B cell (primary cell): ENCODE data around the gene FAM107B. TPM values are rescaled to one million over a fixed set of nuclear protein-coding genes. Genes with fewer than 3 reads are reported as not detected.

ENCODE experiments used
- ATAC-seq: fragments of 200-7000 bp; cut with Tn5 transposase; one replicate; pipeline ENCODE4 v1.10.0; 2021; ENCODE audit warnings: low read depth, mild to moderate bottlenecking, moderate number of reproducible peaks, moderate library complexity
- CTCF ChIA-PET: fragments of 350-600 bp; sonication (Branson Sonifier 250); formaldehyde crosslinking; loops from one replicate; lab custom pipeline; 2021; ENCODE audit warnings: antibody characterized with exemption, inconsistent platforms; lab: Charles Lee
- POLR2A ChIA-PET: fragments of 350-600 bp; sonication (Branson Sonifier 250); formaldehyde crosslinking; loops from one replicate; lab custom pipeline; 2021; ENCODE audit warnings: antibody characterized with exemption; lab: Charles Lee
- DNase-seq: peaks from one replicate; pipeline ENCODE4 v3.0.0; 2013
- H2AFZ ChIP-seq: 2 replicates; pipeline ENCODE4 v1.6.1; 2012; ENCODE audit warnings: mild to moderate bottlenecking, low read depth, low read length; ENCODE audit not compliant: insufficient read depth, poor library complexity, severe bottlenecking
- H3K27ac ChIP-seq, 2 donors: 1 replicate in 1 of 2; 2 replicates in 1 of 2; pipeline ENCODE4 v1.5.1; 2012 to 2013; ENCODE audit warnings: low read length in 2 of 2, mild to moderate bottlenecking in 2 of 2, moderate library complexity in 1 of 2
- H3K27me3 ChIP-seq, 4 experiments: fragments of 200-600 bp in 1 of 4; sonication (generic) in 1 of 4; replicated peaks in 1 of 4; 1 replicate in 2 of 4; 2 replicates in 2 of 4; pipeline versions ENCODE4 v1.6.1 to v1.7.0; 2013 to 2016; ENCODE audit warnings: low read length in 3 of 4, mild to moderate bottlenecking in 2 of 4, mixed read lengths in 1 of 4, moderate library complexity in 1 of 4; ENCODE audit not compliant: insufficient read depth in 4 of 4, control insufficient read depth in 3 of 4; ENCODE audit errors: control extremely low read depth in 1 of 4
- H3K36me3 ChIP-seq, 2 experiments: replicated peaks in 1 of 2; 1 replicate in 1 of 2; 2 replicates in 1 of 2; pipeline versions ENCODE4 v1.6.1 to v1.7.1; 2013; ENCODE audit warnings: low read length in 1 of 2; ENCODE audit not compliant: insufficient read depth in 2 of 2, control insufficient read depth in 1 of 2; ENCODE audit errors: control extremely low read depth in 1 of 2, extremely low read depth in 1 of 2
- H3K4me1 ChIP-seq, 2 donors: fragments of 200-600 bp in 1 of 2; sonication (generic) in 1 of 2; 1 replicate in 1 of 2; 2 replicates in 1 of 2; pipeline versions ENCODE4 v1.5.1 to v1.6.1; 2013 to 2017; ENCODE audit warnings: low read length in 2 of 2; ENCODE audit not compliant: control insufficient read depth in 2 of 2, insufficient read depth in 2 of 2
- H3K4me2 ChIP-seq: replicated peaks from 2 replicates; pipeline ENCODE3; 2012; ENCODE audit warnings: mild to moderate bottlenecking, low read depth, low read length; ENCODE audit not compliant: poor library complexity, severe bottlenecking
- H3K4me3 ChIP-seq, 5 experiments: fragments of 200-600 bp in 1 of 5; sonication (generic) in 1 of 5; 1 replicate in 3 of 5; 2 replicates in 2 of 5; pipeline versions ENCODE4 v1.5.1 to v1.7.0; 2011 to 2016; ENCODE audit warnings: low read length in 4 of 5, mild to moderate bottlenecking in 4 of 5, low read depth in 2 of 5, control low read depth in 1 of 5, moderate library complexity in 1 of 5; ENCODE audit not compliant: insufficient read depth in 1 of 5; ENCODE audit errors: control extremely low read depth in 1 of 5, extremely low read depth in 1 of 5
- H3K79me2 ChIP-seq: fragments of 200-600 bp; sonication (generic); one replicate; pipeline ENCODE4 v1.6.0; 2016; ENCODE audit warnings: low read length; ENCODE audit not compliant: control insufficient read depth, insufficient read depth
- H3K9ac ChIP-seq: fragments of 200-600 bp; sonication (generic); 2 replicates; pipeline ENCODE4 v1.6.1; 2017; ENCODE audit warnings: mild to moderate bottlenecking, low read length, moderate library complexity
- H3K9me3 ChIP-seq, 3 donors: one replicate each; pipeline versions ENCODE4 v1.6.1 to v1.7.1; 2013; ENCODE audit warnings: low read length in 2 of 3; ENCODE audit not compliant: control insufficient read depth in 2 of 3, insufficient read depth in 1 of 3; ENCODE audit errors: control extremely low read depth in 1 of 3
- H4K20me1 ChIP-seq: 2 replicates; pipeline ENCODE4 v1.6.0; 2012; ENCODE audit warnings: mild to moderate bottlenecking, low read length; ENCODE audit not compliant: insufficient read depth, control insufficient read depth, poor library complexity, severe bottlenecking
- H3K27ac Mint-ChIP-seq: one replicate; pipeline ENCODE4 v1.8.0; 2021; ENCODE audit warnings: mixed read lengths
- H3K27me3 Mint-ChIP-seq: one replicate; pipeline ENCODE4 v1.8.0; 2021; ENCODE audit warnings: mixed read lengths
- H3K4me1 Mint-ChIP-seq: one replicate; pipeline ENCODE4 v1.8.0; 2021; ENCODE audit warnings: mixed read lengths
- H3K4me3 Mint-ChIP-seq: one replicate; pipeline ENCODE4 v1.8.0; 2021; ENCODE audit warnings: mixed read lengths
- H3K9me3 Mint-ChIP-seq: one replicate; pipeline ENCODE4 v1.8.0; 2022; ENCODE audit warnings: mixed read lengths; ENCODE audit not compliant: insufficient read depth
- EZH2 ChIP-seq: IDR thresholded peaks from 2 replicates; pipeline ENCODE4 v1.6.1; 2012; ENCODE audit warnings: borderline replicate concordance, low read depth, mild to moderate bottlenecking, moderate library complexity, low read length; ENCODE audit not compliant: insufficient read depth, poor library complexity, severe bottlenecking
- WGBS: methylation state at CpG from one replicate; pipeline ENCODE4 v1.1.5; 2013; ENCODE audit warnings: missing lambda C conversion rate; ENCODE audit not compliant: insufficient coverage; 5-methylcytosine and 5-hydroxymethylcytosine counted together
- intact Hi-C: fragments of 100-400 bp; cut with micrococcal nuclease; formaldehyde crosslinking; loops from one replicate; pipeline ENCODE4 v1.10.0; 2022
- polyA plus RNA-seq: library from polyadenylated mRNA; depleted of rRNA; stranded (reverse); fragments of >200 nt; gene quantifications from 2 replicates; pipeline ENCODE4 v1.2.3, GENCODE V29; 2012
- total RNA-seq, 2 donors: library from RNA; stranded (reverse); fragments of 120-200 nt in 1 of 2; gene quantifications; 1 replicate in 1 of 2; 2 replicates in 1 of 2; pipeline versions ENCODE4 v1.2.3 to v1.2.4, GENCODE V29; 2013 to 2022
- TF ChIP-seq, protein P1 (sequence below): fragments of 200-600 bp; IDR thresholded peaks from one replicate; pipeline ENCODE4 v1.8.0; 2022; ENCODE audit warnings: antibody characterized with exemption, mild to moderate bottlenecking

FAM107B gene
- total and polyA plus RNA-seq, 2 donors (not counting 1 experiment from before 2014, with no cell fraction given) = 31.9 to 318 TPM

DNA sequence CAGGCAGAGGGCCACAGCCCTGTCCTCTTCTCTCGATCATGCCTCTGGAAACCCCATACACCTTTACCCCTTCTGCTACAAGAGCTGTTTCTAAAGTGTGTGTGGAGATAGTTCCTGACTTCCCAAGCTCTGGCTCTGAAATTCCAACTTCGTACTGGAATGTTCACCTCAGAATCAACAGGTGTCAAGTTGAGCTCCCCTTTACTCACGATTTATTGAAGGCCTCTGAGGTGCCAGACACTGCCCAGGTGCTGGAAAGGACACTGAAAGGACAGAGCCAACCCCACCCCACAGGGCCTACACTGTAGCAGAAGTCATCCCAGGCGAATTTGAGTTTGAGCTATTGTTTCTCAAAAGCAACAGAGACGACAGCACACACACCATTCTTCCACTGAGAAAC, 234.1 kb downstream of the FAM107B start:
- Mint-ChIP-seq H3K27me3 (no peaks in the 10 kb centered on the region), H3K4me1 (peaks cover 59% of the 10 kb centered on the region), H3K27ac (peak overlapping the region; percentile 12), H3K9me3 (no peaks in the 10 kb centered on the region), H3K4me3 (no peak overlapping the region)
- TF ChIP-seq, protein P1, sequence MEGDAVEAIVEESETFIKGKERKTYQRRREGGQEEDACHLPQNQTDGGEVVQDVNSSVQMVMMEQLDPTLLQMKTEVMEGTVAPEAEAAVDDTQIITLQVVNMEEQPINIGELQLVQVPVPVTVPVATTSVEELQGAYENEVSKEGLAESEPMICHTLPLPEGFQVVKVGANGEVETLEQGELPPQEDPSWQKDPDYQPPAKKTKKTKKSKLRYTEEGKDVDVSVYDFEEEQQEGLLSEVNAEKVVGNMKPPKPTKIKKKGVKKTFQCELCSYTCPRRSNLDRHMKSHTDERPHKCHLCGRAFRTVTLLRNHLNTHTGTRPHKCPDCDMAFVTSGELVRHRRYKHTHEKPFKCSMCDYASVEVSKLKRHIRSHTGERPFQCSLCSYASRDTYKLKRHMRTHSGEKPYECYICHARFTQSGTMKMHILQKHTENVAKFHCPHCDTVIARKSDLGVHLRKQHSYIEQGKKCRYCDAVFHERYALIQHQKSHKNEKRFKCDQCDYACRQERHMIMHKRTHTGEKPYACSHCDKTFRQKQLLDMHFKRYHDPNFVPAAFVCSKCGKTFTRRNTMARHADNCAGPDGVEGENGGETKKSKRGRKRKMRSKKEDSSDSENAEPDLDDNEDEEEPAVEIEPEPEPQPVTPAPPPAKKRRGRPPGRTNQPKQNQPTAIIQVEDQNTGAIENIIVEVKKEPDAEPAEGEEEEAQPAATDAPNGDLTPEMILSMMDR = no peak
- no peak for TF ChIP-seq EZH2
- no peak overlapping the region for H3K9ac ChIP-seq
- H4K20me1 ChIP-seq = peaks cover 56% of the 10 kb centered on the region
- no peaks in the 10 kb centered on the region for H3K27me3 ChIP-seq
- intact Hi-C loops = no loop called here
- H3K4me3 ChIP-seq = no peak overlapping the region
- DNase-seq (no peak), ATAC-seq (no peak)
- H3K36me3 ChIP-seq = peaks cover 0 to 59% of the 10 kb centered on the region in 2 experiments
- H2AFZ ChIP-seq = no peak overlapping the region
- CTCF ChIA-PET = interaction anchor here (0.7 to 2.0 kb wide), 5 partner anchors 10 to 283 kb away, joined by 3 to 9 read pairs (median 3); no protein-coding TSS in a partner anchor
- no peak overlapping the region for H3K4me2 ChIP-seq
- H3K4me1 ChIP-seq = peaks cover 17% of the 10 kb centered on the region in 2 donors
- WGBS = 98% methylated on average over 4 of the region's 5 CpGs
- H3K9me3 ChIP-seq = no peaks in the 10 kb centered on the region
- H3K79me2 ChIP-seq = peaks cover 99% of the 10 kb centered on the region
- POLR2A ChIA-PET = no interaction called here
- H3K27ac ChIP-seq = peak overlapping the region in 1 of 2 donors; percentile 60

DNA sequence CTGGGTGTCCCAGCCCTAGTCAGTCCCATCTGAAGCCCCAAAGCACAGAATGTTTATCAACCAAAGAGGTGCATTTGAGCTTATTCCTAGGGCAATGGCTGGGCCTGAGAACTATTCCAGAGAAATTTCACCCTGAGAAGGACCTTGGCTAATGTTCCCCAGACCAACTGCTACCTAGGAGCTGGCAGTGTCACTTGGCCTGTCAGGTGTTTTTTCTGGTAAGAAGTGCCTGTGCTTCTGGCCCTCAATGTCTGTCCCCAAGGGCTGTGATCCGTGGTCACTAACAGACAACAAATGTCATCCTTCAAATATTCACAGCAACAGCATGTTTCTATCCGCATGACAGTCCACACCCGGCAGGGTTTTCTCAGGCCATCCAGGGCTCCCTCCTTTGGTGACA, 234.6 kb downstream of the FAM107B start:
- peak overlapping the region; percentile 69 for H3K27ac Mint-ChIP-seq
- DNase-seq (no peak), ATAC-seq (no peak)
- CTCF ChIA-PET = interaction anchor here (0.9 to 2.0 kb wide), 3 partner anchors 13 to 283 kb away, joined by 3 to 9 read pairs (median 3); no protein-coding TSS in a partner anchor
- Histone ChIP-seq H3K36me3 (peaks cover 0 to 64% of the 10 kb centered on the region in 2 experiments), H3K9me3 (no peaks in the 10 kb centered on the region), H4K20me1 (peaks cover 61% of the 10 kb centered on the region), H3K27me3 (no peaks in the 10 kb centered on the region), H2AFZ (no peak overlapping the region), H3K27ac (peak overlapping the region in 1 of 2 donors; percentile 60), H3K4me1 (peaks cover 17% of the 10 kb centered on the region in 2 donors), H3K9ac (no peak overlapping the region), H3K79me2 (peaks cover 99% of the 10 kb centered on the region), H3K4me3 (no peak overlapping the region), H3K4me2 (no peak overlapping the region)
- H3K4me1 Mint-ChIP-seq = peaks cover 60% of the 10 kb centered on the region
- no peak overlapping the region for H3K4me3 Mint-ChIP-seq
- 96% methylated on average over 2 of the region's 3 CpGs for WGBS
- intact Hi-C loops = no loop called here
- POLR2A ChIA-PET = no interaction called here
- no peaks in the 10 kb centered on the region for H3K9me3 Mint-ChIP-seq
- TF ChIP-seq, protein P1 = no peak
- TF ChIP-seq EZH2 = no peak
- H3K27me3 Mint-ChIP-seq = no peaks in the 10 kb centered on the region
